SK-N-SH (cell line): ENCODE data around the gene SPATA31C1.

Experiments used
- CTCF ChIP-seq: fragments of 200-600 bp; sonication (generic); IDR thresholded peaks from 2 replicates; pipeline ENCODE4 v1.6.1; 2017; ENCODE audit warnings: antibody characterized with exemption, mild to moderate bottlenecking, moderate library complexity
- JUND ChIP-seq: IDR thresholded peaks from 2 replicates; pipeline ENCODE4 v1.4.0; 2012
- MAX ChIP-seq: IDR thresholded peaks from 2 replicates; pipeline ENCODE4 v1.4.0; 2012; ENCODE audit warnings: low read depth
- POLR2AphosphoS5 ChIP-seq: IDR thresholded peaks from 2 replicates; pipeline ENCODE4 v1.6.1; 2012; ENCODE audit warnings: low read depth, low read length

GRCh38 chr9:87873607-87874303 is 44.0 kb upstream of the SPATA31C1 start:
- TF ChIP-seq POLR2AphosphoS5 = no peak
- TF ChIP-seq JUND = no peak
- no peak for TF ChIP-seq CTCF
- no peak for TF ChIP-seq MAX
